ENCODE data around the gene RAD17. TPM values are rescaled to one million over a fixed set of nuclear protein-coding genes. Genes with fewer than 3 reads are reported as not detected.

The RAD17 gene
- polyA plus RNA-seq, 1 experiment = 18.0 TPM

DNA sequence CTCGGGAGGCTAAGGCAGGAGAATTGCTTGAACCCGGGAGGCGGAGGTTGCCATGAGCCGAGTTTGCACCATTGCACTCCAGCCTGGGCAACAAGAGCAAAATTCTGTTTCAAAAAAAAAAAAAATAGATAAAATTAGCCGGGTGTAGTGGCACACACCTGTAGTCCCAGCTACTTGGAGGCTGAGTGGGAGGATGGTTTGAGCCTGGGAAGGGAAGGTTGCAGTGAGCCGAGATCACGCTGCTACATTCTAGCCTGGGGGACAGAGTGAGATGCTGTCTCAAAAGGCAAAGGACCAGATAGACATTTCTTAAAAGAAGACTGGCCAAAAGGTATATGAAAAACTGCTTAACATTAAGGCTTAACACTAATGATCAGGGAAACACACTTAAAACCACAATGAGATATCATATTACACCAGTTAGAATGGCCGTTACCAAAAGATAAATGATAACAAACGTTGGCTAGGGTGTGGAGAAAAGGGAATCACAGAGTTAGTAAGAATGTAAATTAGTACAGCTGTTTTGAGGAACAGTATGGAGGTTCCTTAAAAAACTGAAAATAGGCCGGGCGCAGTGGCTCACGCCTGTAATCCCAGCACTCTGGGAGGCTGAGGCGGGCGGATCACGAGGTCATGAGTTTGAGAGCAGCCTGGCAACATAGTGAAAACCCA lies 35.2 kb downstream of the RAD17 start:
- no peaks in the 10 kb centered on the region for H3K27me3 ChIP-seq (ENCODE audit: control insufficient read depth, insufficient read depth, low read length)
- ChIA-PET CTCF (no interaction called here), POLR2A (no interaction called here)
- peaks cover 2% of the 10 kb centered on the region; the same call in 1 of the 2 replicates for H3K36me3 ChIP-seq (ENCODE audit: control insufficient read depth, insufficient read depth, low read length)
- DNase-seq (ENCODE audit: low read depth) = no peak
- H3K4me3 ChIP-seq (ENCODE audit: low read depth, low read length) = no peak overlapping the region
- no peak for TF ChIP-seq CTCF (IDR thresholded peaks at IDR 0.05; ENCODE audit: insufficient read depth, low read depth, low read length)

DNA sequence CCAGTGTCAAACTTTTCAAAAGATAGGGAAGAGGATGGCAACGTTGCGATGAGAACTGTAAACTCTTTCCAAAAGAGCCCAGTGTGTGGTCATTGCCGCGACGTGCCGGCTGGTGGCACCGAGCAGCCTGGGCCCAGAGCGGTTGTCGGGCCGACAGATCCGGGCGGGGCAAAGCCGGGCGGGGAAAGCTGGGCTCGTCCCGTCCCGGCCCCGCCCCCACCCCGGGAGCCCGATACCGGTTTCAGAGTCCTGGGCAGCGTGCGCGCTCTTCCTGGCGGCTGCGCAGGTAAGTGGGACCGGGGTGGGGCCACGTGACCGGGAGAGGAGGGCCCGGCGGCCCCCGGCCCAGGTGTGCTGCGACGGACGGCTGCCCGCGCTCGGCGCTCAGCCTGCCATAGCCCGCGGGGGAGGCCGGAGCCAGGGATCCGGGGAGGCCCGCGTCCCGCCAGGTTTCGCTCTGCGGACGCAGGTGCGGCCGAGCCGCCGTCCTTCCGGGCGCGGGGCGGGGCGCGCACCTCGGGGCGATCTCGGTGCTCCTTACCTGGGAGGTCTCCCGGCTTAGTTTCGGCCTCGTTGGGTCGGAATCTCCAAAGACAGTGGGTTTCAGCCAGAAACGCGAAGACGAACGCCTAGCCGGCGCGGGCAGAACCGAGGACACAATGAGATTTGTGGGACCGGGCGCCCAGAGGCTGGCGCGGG lies 45.4 kb downstream of the RAD17 start, which contains the start of gene MARVELD2:
Gene MARVELD2 (plus strand): TSS at position 232 of the 699 bp plus-strand sequence. CDS start 4,270 bp downstream, outside the sequence.
- POLR2A ChIA-PET = no interaction called here
- Histone ChIP-seq H3K4me3 (ENCODE audit: low read depth, low read length) (peak within 1 kb of the TSS; percentile 55), H3K27me3 (ENCODE audit: control insufficient read depth, insufficient read depth, low read length) (no peaks in the 10 kb centered on the region), H3K36me3 (ENCODE audit: control insufficient read depth, insufficient read depth, low read length) (peaks cover 2% of the 10 kb centered on the region; the same call in 1 of the 2 replicates)
- DNase-seq (ENCODE audit: low read depth) = no peak
- CTCF ChIA-PET = no interaction called here
- peak; percentile 52 for TF ChIP-seq CTCF (IDR thresholded peaks at IDR 0.05; ENCODE audit: insufficient read depth, low read depth, low read length)

DNA sequence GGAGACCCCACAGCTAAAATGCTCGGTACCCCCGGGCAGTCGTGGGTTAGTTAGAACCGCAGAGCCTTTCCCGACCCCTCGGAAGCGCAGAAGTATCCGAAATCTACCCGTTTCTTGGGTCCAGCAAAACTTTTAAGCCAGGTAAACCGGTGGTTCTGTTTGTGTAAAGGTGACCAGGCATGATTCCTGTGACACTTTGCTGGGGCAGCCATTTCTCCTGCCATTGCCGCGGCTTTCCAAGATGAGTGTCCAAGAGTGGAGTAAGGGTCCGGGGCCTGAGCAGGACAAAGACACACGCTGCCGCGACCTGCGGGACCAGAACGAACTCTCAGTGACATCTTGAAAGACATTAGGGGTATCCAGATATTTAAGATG lies 46.0 kb downstream of the RAD17 start:
- POLR2A ChIA-PET = no interaction called here

DNA sequence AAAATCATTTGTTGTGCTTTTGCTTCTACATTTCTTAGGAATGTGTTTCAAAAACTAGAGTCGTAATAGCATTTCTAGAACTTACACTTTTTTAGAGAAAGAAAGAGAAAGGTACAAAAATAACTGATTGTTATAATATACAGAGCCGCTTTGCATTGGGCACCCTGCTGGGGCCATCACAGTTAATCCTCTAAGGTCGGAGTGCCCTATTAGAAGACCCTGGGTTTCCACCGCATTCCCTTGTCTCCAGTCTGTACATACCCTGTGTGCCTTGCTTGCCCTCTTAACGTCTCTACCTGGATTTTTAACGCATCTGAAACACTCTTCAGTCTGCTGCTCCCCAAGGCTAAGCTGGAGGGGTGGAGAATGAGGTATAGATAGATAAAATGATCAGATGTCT lies 46.6 kb downstream of the RAD17 start:
- POLR2A ChIA-PET = no interaction called here
- DNase-seq (ENCODE audit: low read depth) = no peak
- TF ChIP-seq CTCF (IDR thresholded peaks at IDR 0.05; ENCODE audit: insufficient read depth, low read depth, low read length) = no peak
- CTCF ChIA-PET = no interaction called here
- no peak overlapping the region for H3K4me3 ChIP-seq (ENCODE audit: low read depth, low read length)
- H3K36me3 ChIP-seq (ENCODE audit: control insufficient read depth, insufficient read depth, low read length) = peaks cover 2% of the 10 kb centered on the region; the same call in 1 of the 2 replicates
- no peaks in the 10 kb centered on the region for H3K27me3 ChIP-seq (ENCODE audit: control insufficient read depth, insufficient read depth, low read length)

More for the DNA sequence above, 46.0 kb downstream of the RAD17 start:
- peak overlapping the region; percentile 55 for H3K4me3 ChIP-seq (ENCODE audit: low read depth, low read length)
- H3K27me3 ChIP-seq (ENCODE audit: control insufficient read depth, insufficient read depth, low read length) = no peaks in the 10 kb centered on the region
- DNase-seq (ENCODE audit: low read depth) = no peak
- no peak for TF ChIP-seq CTCF (IDR thresholded peaks at IDR 0.05; ENCODE audit: insufficient read depth, low read depth, low read length)
- H3K36me3 ChIP-seq (ENCODE audit: control insufficient read depth, insufficient read depth, low read length) = peaks cover 2% of the 10 kb centered on the region; the same call in 1 of the 2 replicates
- CTCF ChIA-PET = no interaction called here

GRCh38 chr5:69416699-69417098 lies 47.1 kb downstream of the RAD17 start:
- DNase-seq (ENCODE audit: low read depth) = no peak
- H3K4me3 ChIP-seq (ENCODE audit: low read depth, low read length) = no peak overlapping the region
- CTCF ChIA-PET = no interaction called here
- TF ChIP-seq CTCF (IDR thresholded peaks at IDR 0.05; ENCODE audit: insufficient read depth, low read depth, low read length) = no peak
- POLR2A ChIA-PET = no interaction called here
- H3K36me3 ChIP-seq (ENCODE audit: control insufficient read depth, insufficient read depth, low read length) = peaks cover 2% of the 10 kb centered on the region; the same call in 1 of the 2 replicates
- H3K27me3 ChIP-seq (ENCODE audit: control insufficient read depth, insufficient read depth, low read length) = no peaks in the 10 kb centered on the region

All from BJ (cell line).